Activated naive CD8-positive, alpha-beta T cell treated with anti-CD3 and anti-CD28 coated beads, Interleukin-2, amount 10 ng/mL, durations not matched to agents 7 days and 5 days (primary cell): ENCODE data around the gene DLG2. TPM values are rescaled to one million over a fixed set of nuclear protein-coding genes. Genes with fewer than 3 reads are reported as not detected.
A peak's percentile ranks its signal among the peaks of the same experiment; 100 is the strongest.
"Not testable (repeated sequence)": the region's sequence is repeated elsewhere in the genome, so short reads cannot be mapped to it uniquely, and the experiment has no call there.

ENCODE experiments used
- ATAC-seq: fragments of 150-1000 bp; cut with Tn5 transposase; one replicate; pipeline ENCODE4 v1.10.0; 2021; ENCODE audit warnings: low read depth, moderate library complexity
- POLR2A ChIA-PET: fragments of 350-600 bp; sonication (Branson Sonifier 250); formaldehyde crosslinking; loops from one replicate; lab custom pipeline; 2021; ENCODE audit warnings: antibody characterized with exemption; lab: Charles Lee
- DNase-seq: peaks from one replicate; pipeline ENCODE4 v3.0.0; 2021
- H3K27ac Mint-ChIP-seq: one replicate; pipeline ENCODE4 v1.8.0; 2022; ENCODE audit warnings: mild to moderate bottlenecking, mixed read lengths
- H3K27me3 Mint-ChIP-seq: one replicate; pipeline ENCODE4 v1.8.0; 2022; ENCODE audit warnings: mild to moderate bottlenecking, moderate library complexity, mixed read lengths
- H3K36me3 Mint-ChIP-seq: one replicate; pipeline ENCODE4 v1.8.0; 2021; ENCODE audit warnings: mild to moderate bottlenecking, mixed read lengths
- H3K4me1 Mint-ChIP-seq: one replicate; pipeline ENCODE4 v1.8.0; 2021; ENCODE audit warnings: mixed read lengths
- H3K4me3 Mint-ChIP-seq: one replicate; pipeline ENCODE4 v1.8.0; 2022; ENCODE audit warnings: mild to moderate bottlenecking, moderate library complexity, mixed read lengths
- H3K9me3 Mint-ChIP-seq: one replicate; pipeline ENCODE4 v1.8.0; 2021; ENCODE audit warnings: mixed read lengths
- total RNA-seq, 2 experiments: library from RNA; stranded (reverse); gene quantifications; one replicate each; pipeline ENCODE4 v1.2.3, GENCODE V29; 2021

DLG2 gene
- total RNA-seq, 2 experiments from 2014 or later = 2.6 to 3.4 TPM

DNA sequence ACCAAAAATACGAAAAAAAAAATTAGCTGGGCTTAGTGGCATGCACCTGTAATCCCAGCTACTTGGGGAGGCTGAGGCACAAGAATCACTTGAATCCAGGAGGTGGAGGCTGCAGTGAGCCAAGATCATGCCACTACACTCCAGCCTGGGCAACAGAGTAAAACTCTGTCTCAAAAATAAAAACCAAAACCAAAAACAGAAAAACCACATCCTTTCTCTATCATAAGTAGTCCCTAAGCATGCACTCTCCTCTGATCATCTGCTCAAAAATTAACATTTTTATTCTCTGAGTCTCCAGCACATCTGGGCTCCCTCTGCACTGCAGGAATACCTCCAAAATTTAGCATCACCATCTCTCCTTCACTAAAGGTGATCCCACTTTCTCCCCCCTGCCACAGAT is 516.9 kb downstream of the DLG2 start:
- POLR2A ChIA-PET, H3K9me3 Mint-ChIP-seq, H3K27me3 Mint-ChIP-seq, DNase-seq, H3K4me3 Mint-ChIP-seq, H3K36me3 Mint-ChIP-seq, H3K4me1 Mint-ChIP-seq: not testable (repeated sequence)
- H3K27ac Mint-ChIP-seq = peak overlapping the region; percentile 14
- peak; percentile 70 for ATAC-seq

DNA sequence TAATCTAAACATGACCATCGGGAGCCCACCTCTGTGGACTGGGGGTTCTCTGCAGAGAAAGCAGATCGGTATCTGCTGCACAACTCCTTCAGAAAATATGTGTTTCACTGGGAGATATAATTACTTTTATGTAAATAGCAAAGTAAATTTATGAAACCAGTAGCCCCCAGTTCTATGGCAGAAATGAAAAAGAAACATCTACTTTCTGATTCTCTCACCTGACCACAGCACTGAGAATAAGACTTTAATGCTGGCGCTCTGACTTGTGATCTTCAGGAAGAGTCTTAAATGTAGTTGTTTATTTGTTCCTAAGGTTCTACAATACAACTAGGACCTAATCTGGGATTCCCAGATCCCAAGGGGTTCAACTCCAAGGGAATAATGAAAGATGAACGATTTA is 518.0 kb downstream of the DLG2 start:
- no peak for DNase-seq
- Mint-ChIP-seq H3K27ac (no peak overlapping the region), H3K4me1 (peaks cover 6% of the 10 kb centered on the region), H3K4me3 (no peak overlapping the region), H3K36me3 (no peaks in the 10 kb centered on the region), H3K27me3 (no peaks in the 10 kb centered on the region), H3K9me3 (peaks cover 5% of the 10 kb centered on the region)
- POLR2A ChIA-PET = no interaction called here
- ATAC-seq = no peak

DNA sequence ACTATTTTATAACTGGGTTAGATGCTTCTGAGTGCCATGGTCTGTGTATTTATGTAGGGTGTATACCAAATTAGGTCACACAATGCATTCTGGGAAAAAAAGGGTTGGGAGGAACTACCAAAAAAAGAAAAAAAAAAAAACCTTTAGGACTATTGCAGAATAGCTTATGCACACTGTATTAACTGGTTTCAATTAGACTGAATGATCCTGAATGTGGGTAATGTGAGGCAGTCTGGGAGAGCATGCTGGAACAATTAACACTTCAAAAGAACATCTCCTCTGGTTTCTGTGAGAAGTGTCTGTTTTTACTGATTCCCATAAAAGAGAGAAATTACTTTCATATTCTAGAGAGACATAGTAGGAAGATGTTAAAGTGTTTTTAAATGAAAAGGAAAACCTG is 521.3 kb downstream of the DLG2 start:
- POLR2A ChIA-PET = no interaction called here
- Mint-ChIP-seq H3K36me3 (no peaks in the 10 kb centered on the region), H3K4me3 (no peak overlapping the region), H3K27me3 (no peaks in the 10 kb centered on the region), H3K9me3 (peaks cover 4% of the 10 kb centered on the region), H3K4me1 (peaks cover 6% of the 10 kb centered on the region), H3K27ac (no peak overlapping the region)
- no peak for ATAC-seq
- no peak for DNase-seq

DNA sequence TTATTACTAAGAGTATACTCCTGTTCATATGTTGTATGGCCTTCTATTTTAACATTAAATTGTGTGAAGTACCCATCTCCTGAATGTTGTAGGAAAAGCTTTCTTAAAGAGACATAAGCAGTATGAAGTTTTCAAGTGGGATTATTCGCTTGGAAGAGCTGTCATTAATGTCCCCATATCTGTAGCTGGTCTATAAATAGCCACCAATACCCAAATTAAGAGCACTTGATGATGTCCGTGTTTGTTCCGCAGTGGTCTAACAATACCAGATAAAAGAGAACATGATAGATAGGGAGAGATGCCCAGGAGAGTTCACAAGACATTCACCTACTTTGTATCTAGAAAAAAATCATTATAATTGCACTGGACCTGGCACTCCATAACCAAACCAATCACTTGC is 527.6 kb downstream of the DLG2 start:
- no peak overlapping the region for H3K27ac Mint-ChIP-seq
- H3K36me3 Mint-ChIP-seq = no peaks in the 10 kb centered on the region
- no peak overlapping the region for H3K4me3 Mint-ChIP-seq
- H3K9me3 Mint-ChIP-seq = peaks cover 7% of the 10 kb centered on the region
- POLR2A ChIA-PET = no interaction called here
- no peaks in the 10 kb centered on the region for H3K27me3 Mint-ChIP-seq
- H3K4me1 Mint-ChIP-seq = peaks cover 5% of the 10 kb centered on the region
- DNase-seq = no peak
- no peak for ATAC-seq

DNA sequence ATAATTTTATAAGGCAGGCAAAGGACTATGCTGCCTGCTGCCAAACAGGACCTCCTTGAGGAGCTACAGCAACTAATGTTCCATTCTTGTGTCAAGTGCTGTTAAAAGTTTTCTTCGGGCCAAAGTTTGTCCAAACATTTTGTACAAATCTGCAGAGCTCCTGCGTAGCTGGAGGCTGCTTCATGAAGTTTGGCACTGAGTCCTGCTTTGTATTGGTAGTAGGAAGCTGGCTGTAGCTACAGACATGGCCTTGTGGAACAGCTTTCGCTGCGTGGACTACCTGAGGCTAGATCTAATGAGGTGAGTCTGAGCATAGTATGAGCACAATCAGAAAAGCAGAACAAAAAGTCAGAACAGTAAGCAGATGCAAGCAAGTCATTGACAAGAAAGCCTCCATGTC is 528.1 kb downstream of the DLG2 start:
- DNase-seq (no peak), ATAC-seq (no peak)
- POLR2A ChIA-PET = no interaction called here
- Mint-ChIP-seq H3K27me3 (no peaks in the 10 kb centered on the region), H3K9me3 (peaks cover 7% of the 10 kb centered on the region), H3K27ac (no peak overlapping the region), H3K36me3 (no peaks in the 10 kb centered on the region), H3K4me1 (peaks cover 5% of the 10 kb centered on the region), H3K4me3 (no peak overlapping the region)

DNA sequence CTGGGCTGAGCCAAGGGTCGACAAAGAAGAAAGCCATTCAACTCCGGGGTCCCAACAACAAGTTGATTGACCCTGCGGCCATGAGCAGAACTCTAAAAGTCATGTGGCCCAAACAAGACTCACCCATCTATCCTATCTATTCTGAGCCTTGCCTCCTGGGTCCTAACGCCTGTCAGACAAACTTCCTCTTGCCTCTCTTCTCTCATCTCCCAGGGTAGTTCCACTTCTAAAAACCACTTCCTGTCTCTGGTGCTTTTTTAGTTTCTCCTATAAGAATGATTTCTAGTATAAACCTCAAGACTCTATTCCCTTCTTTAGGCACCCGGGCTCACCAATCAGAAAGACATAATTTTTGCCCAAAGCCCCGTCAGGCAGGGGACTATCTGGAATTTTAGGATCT is 530.2 kb downstream of the DLG2 start:
- no peak overlapping the region for H3K4me3 Mint-ChIP-seq
- no peak overlapping the region for H3K27ac Mint-ChIP-seq
- no peaks in the 10 kb centered on the region for H3K36me3 Mint-ChIP-seq
- POLR2A ChIA-PET = no interaction called here
- ATAC-seq (no peak), DNase-seq (no peak)
- H3K27me3 Mint-ChIP-seq = no peaks in the 10 kb centered on the region
- peaks cover 5% of the 10 kb centered on the region for H3K4me1 Mint-ChIP-seq
- peaks cover 11% of the 10 kb centered on the region for H3K9me3 Mint-ChIP-seq

DNA sequence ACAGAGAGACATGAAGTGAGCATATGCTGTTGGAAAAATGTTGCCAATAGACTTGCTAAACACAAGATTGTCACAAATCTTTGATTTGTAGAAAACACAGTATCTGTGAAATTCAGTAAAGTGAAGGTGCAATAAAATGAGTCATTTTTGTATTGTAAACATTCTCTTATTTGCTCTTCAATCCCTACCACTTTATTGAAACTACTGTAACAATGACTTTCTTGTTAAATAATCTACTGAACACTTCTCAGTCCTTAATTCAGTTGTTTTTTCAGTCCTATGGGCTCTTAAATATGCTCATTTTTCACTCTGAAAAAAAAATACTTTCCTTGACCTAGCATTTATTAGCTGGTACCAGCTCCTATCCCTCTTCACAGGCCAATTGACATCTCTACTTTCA is 531.9 kb downstream of the DLG2 start:
- Mint-ChIP-seq H3K27me3 (no peaks in the 10 kb centered on the region), H3K27ac (no peak overlapping the region)

DNA sequence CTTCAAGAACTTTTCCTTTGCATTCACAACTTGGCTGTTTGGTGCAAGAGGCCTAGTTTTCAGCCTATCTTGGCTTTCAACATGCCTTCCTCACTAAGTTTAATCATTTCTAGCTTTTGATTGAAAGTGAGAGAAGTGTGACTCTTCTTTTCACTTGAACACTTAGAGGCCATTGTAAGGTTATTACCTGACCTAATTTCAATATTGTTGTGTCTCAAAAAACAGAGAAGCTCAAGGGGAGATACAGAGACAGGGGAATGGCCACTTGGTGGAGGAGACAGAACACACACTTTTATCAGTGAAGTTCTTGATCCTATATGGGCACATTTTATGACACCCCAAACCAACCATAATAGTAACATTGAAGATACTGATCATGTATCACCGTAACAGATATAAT is 532.3 kb downstream of the DLG2 start:
- ATAC-seq (no peak), DNase-seq (no peak)
- no peak overlapping the region for H3K4me3 Mint-ChIP-seq
- POLR2A ChIA-PET = no interaction called here
- no peaks in the 10 kb centered on the region for H3K27me3 Mint-ChIP-seq
- no peaks in the 10 kb centered on the region for H3K36me3 Mint-ChIP-seq
- peaks cover 17% of the 10 kb centered on the region for H3K9me3 Mint-ChIP-seq
- peaks cover 5% of the 10 kb centered on the region for H3K4me1 Mint-ChIP-seq
- H3K27ac Mint-ChIP-seq = no peak overlapping the region

More for the DNA sequence above, 531.9 kb downstream of the DLG2 start:
- no peak for DNase-seq
- Mint-ChIP-seq H3K9me3 (peaks cover 16% of the 10 kb centered on the region), H3K4me3 (no peak overlapping the region), H3K4me1 (peaks cover 5% of the 10 kb centered on the region), H3K36me3 (no peaks in the 10 kb centered on the region)
- ATAC-seq = no peak
- POLR2A ChIA-PET = no interaction called here

DNA sequence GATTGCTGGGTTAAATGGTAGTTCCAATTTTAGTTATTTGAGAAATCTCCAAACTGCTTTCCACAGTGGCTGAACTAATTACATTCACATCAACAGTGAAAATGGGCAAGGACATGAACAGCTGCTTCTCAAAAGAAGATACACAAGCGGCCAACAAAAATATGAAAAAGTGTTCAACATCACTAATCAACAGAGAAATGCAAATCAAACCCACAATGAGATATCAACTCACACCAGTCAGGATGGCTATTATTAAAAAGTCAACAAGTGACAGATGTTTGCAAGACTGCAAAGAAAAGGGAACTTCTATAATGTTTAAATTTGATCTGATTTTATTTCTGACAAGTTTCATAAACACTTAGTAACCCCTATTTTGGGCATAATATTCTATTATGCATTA is 537.5 kb downstream of the DLG2 start:
- no peak for DNase-seq
- no peaks in the 10 kb centered on the region for H3K36me3 Mint-ChIP-seq
- no peaks in the 10 kb centered on the region for H3K4me1 Mint-ChIP-seq
- no peak overlapping the region for H3K4me3 Mint-ChIP-seq
- H3K27me3 Mint-ChIP-seq = no peaks in the 10 kb centered on the region
- POLR2A ChIA-PET = no interaction called here
- no peak for ATAC-seq
- H3K27ac Mint-ChIP-seq = no peak overlapping the region
- H3K9me3 Mint-ChIP-seq = peaks cover 13% of the 10 kb centered on the region

DNA sequence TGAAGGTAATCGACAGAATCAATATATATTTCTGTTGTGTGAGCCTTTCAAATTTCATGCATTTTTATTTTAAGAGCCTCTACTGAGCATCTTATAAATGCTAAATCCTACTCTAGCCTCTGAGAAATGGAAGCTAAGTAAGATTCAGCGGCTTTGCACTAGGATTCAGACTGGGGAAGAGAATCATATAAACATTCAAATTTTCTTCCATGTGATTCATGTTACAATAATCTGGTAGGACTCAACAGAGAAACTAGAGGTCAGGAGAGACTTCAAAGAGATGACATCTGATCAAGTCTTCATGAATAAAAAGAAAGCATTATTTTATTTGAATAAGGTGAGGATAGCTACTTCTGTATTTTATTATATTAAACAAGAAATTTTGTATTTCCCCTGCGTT is 538.9 kb downstream of the DLG2 start:
- no peak overlapping the region for H3K27ac Mint-ChIP-seq
- H3K9me3 Mint-ChIP-seq = peaks cover 16% of the 10 kb centered on the region
- H3K27me3 Mint-ChIP-seq = no peaks in the 10 kb centered on the region
- POLR2A ChIA-PET = no interaction called here
- H3K36me3 Mint-ChIP-seq = no peaks in the 10 kb centered on the region
- H3K4me3 Mint-ChIP-seq = no peak overlapping the region
- ATAC-seq (no peak), DNase-seq (no peak)
- H3K4me1 Mint-ChIP-seq = no peaks in the 10 kb centered on the region

DNA sequence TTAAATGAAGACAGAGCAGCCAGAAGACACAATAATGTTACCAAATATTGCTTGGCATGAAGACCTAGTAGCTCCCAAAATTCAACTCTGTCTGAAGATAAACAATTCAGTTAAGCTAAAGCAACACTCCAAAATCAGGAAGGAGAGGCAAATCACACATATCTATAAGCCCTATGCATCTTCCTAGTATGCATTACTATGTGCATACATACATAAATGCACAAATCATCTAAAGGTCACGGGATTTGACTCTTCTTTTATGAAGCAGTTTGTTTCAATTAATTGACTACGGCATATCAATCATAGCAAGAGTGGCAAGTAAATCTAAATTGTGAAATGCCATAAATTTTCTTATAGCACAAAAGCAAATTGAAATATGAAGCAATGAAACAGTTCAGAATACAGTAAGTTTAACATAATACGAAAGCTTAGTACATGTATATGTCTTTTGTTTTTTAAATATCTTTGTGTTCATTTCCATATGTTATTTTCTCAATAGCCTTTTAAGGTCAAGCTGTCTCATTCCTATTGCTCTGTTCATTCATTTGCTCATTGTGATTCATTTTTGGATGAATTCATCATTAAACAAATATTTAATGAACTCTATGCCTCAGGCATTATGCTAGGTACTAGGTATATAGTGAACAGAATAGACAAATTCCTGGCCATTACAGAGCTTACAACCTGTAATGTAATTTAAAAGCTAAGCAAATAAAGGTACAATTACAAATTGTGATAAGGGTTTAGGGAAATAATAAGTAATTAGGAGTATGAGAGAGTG is 540.5 kb downstream of the DLG2 start:
- H3K9me3 Mint-ChIP-seq = peaks cover 17% of the 10 kb centered on the region
- no peak overlapping the region for H3K4me3 Mint-ChIP-seq
- no peak overlapping the region for H3K27ac Mint-ChIP-seq
- POLR2A ChIA-PET = no interaction called here
- DNase-seq = no peak
- no peaks in the 10 kb centered on the region for H3K4me1 Mint-ChIP-seq
- no peaks in the 10 kb centered on the region for H3K27me3 Mint-ChIP-seq
- no peak for ATAC-seq
- H3K36me3 Mint-ChIP-seq = no peaks in the 10 kb centered on the region

DNA sequence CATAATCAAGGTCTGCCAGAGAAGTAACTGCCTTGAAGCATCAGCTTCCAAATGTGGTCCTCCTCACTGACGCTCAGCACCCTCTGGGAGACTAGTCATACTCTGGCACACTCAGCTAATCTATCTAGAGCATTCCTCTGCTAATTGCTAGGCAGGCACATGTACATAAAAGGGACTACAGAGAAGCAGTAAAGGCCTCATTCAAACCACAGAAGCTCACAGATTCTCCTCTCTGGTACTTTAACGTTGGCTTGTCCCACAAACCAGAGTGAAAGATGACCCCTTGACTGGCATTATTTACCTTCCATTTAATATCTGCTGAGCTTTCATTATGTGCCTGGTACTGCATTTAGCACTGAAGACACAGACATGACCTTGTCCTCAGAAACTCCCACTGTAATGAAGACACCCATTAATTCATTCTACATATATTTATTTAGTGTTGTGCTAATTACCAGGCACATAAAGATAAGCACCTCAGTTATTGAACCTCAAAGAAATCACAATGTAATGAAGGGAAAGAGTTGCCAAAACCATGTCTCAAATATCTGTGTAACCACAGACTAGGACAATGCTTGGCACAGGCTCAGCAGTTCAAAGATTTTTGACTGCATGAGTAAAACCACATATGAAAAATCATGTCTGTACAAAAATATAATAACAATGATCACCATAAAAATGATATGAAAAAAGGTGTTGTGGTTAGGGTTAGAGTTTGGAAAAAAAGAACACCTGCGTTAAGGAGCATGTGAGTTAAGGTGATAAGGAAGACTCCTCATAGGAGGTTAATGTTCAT is 550.4 kb downstream of the DLG2 start:
- no peaks in the 10 kb centered on the region for H3K36me3 Mint-ChIP-seq
- H3K27ac Mint-ChIP-seq = no peak overlapping the region
- H3K9me3 Mint-ChIP-seq = peaks cover 7% of the 10 kb centered on the region
- no peaks in the 10 kb centered on the region for H3K4me1 Mint-ChIP-seq
- POLR2A ChIA-PET = no interaction called here
- H3K4me3 Mint-ChIP-seq = no peak overlapping the region
- no peaks in the 10 kb centered on the region for H3K27me3 Mint-ChIP-seq
- DNase-seq = no peak
- ATAC-seq = no peak

DNA sequence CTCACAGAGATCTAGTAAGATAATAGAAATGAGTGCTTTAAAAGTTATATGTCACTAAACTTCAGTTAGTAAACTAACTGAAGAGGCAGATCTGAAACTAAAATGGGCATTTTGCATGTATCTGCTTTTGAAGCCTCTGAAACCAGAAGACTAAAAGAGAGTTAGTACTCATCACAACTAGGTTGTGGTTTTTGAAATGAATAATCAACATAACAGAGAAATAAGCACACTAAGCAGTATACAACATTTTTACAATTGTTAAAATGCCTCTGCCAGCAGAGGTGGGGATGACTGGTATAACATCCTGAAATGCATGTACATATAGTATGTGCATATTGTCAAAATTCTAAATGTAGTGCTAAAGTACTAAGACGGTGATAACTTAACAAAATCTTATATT is 564.5 kb downstream of the DLG2 start:
- Mint-ChIP-seq H3K27ac (no peak overlapping the region), H3K9me3 (peaks cover 8% of the 10 kb centered on the region), H3K27me3 (no peaks in the 10 kb centered on the region), H3K36me3 (no peaks in the 10 kb centered on the region), H3K4me3 (no peak overlapping the region), H3K4me1 (no peaks in the 10 kb centered on the region)
- no peak for DNase-seq
- ATAC-seq = no peak
- POLR2A ChIA-PET = no interaction called here

DNA sequence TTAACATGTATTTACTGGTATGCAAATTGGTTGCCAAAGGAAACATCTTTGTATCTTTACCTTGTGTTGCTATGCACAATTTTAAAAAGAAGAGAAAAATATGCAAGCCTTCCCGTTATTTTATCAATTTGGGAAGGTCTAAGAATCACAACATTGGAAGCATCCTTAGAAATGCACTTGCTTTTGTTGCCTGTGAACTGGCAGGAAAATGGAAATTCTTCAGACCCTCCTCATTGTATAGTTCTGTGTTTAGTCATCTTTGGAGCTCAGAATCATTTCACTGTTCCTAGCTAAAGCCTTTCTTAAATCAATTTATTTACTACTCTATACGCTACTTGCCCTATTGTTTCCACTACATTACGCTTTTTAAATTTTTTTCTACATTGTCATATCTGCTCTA is 574.5 kb downstream of the DLG2 start:
- ATAC-seq = no peak
- Mint-ChIP-seq H3K4me1 (no peaks in the 10 kb centered on the region), H3K27ac (no peak overlapping the region), H3K27me3 (no peaks in the 10 kb centered on the region), H3K36me3 (no peaks in the 10 kb centered on the region), H3K9me3 (peaks cover 1% of the 10 kb centered on the region), H3K4me3 (no peak overlapping the region)
- DNase-seq = no peak
- POLR2A ChIA-PET = no interaction called here
